GM21515 (cell line): ENCODE results near the gene PEAK3.
"Not testable (repeated sequence)": the region's sequence is repeated elsewhere in the genome, so short reads cannot be mapped to it uniquely, and the experiment has no call there.

Source experiments
- ATAC-seq: cut with Tn5 transposase; IDR thresholded peaks from one replicate; pipeline ENCODE4 v1.9.1; 2021; ENCODE audit not compliant: unreplicated experiment

The PEAK3 gene

GRCh38 chr19:2289714-2290435 is 7.9 kb upstream of the PEAK3 start:
- no peak for ATAC-seq

- no peak for ATAC-seq
These were observed 7.1 kb upstream of the PEAK3 start for GRCh38 chr19:2288818-2289713.

- ATAC-seq: no peak
These were observed 6.4 kb upstream of the PEAK3 start for GRCh38 chr19:2288338-2288817.

- ATAC-seq: no peak
These were observed 5.8 kb upstream of the PEAK3 start for GRCh38 chr19:2287585-2288337.

- ATAC-seq: no peak
These were observed 4.6 kb upstream of the PEAK3 start for GRCh38 chr19:2286402-2287140.

GRCh38 chr19:2283835-2284507 is 2.0 kb upstream of the PEAK3 start:
- ATAC-seq: no peak

- ATAC-seq: no peak
These were observed 875 bp upstream of the PEAK3 start for GRCh38 chr19:2282862-2283237.

GRCh38 chr19:2281265-2282061 is 512 bp downstream of the PEAK3 start:
- not testable (repeated sequence) for ATAC-seq

GRCh38 chr19:2280633-2281264 is 1.2 kb downstream of the PEAK3 start:
- ATAC-seq: no peak

GRCh38 chr19:2278459-2279158 is 3.4 kb downstream of the PEAK3 start:
- no peak for ATAC-seq

GRCh38 chr19:2277138-2277537 is 4.8 kb downstream of the PEAK3 start:
- ATAC-seq: no peak

GRCh38 chr19:2276429-2276986 is 5.5 kb downstream of the PEAK3 start:
- no peak for ATAC-seq

GRCh38 chr19:2275588-2276428 is 6.2 kb downstream of the PEAK3 start:
- ATAC-seq: no peak

- no peak for ATAC-seq
These were observed 6.9 kb downstream of the PEAK3 start for GRCh38 chr19:2274931-2275535.

- ATAC-seq: no peak
These were observed 7.7 kb downstream of the PEAK3 start for GRCh38 chr19:2274185-2274711.
